ENCODE measurements around the gene NDUFB10. TPM values are rescaled to one million over a fixed set of nuclear protein-coding genes. Genes with fewer than 3 reads are reported as not detected.
A peak's percentile ranks its signal among the peaks of the same experiment; 100 is the strongest.

Gene NDUFB10
- total and polyA plus RNA-seq, 8 donors, result 28.6 to 285 (median 92.9) TPM

GRCh38 chr16:1964506-1965395, 5.4 kb downstream of the NDUFB10 start, which contains the start of gene RPS2:
Gene RPS2 (minus strand): TSS chr16:1964826. CDS start chr16:1964625, 201 bp downstream.
- TF ChIP-seq POLR2AphosphoS5 (IDR thresholded peaks at IDR 0.05) (peak; percentile 62 to 100 (median 98)), CTCF (IDR thresholded peaks at IDR 0.05) (no peak), EP300 (IDR thresholded peaks at IDR 0.05) (peak; percentile 54), POLR2A (IDR thresholded peaks at IDR 0.05) (peak in 2 of 4 donors; percentile 92 to 94)
- 0 to 1% (median 0%) methylated on average over 2 to 97 of the region's 97 CpGs for WGBS, 5 donors
- intact Hi-C loops (cut with DNase I; ENCODE audit: low total_unique reads), result no loop called here

GRCh38 chr16:1965396-1966001, 6.2 kb downstream of the NDUFB10 start:
- peak overlapping the region; percentile 75 to 90 (median 83) for H3K4me3 ChIP-seq
- H3K27ac ChIP-seq, result peak overlapping the region; percentile 94 to 98 (median 97)
- H3K9me3 ChIP-seq, result no peaks in the 10 kb centered on the region
- intact Hi-C loops (cut with DNase I; ENCODE audit: low total_unique reads), result no loop called here
- H3K27me3 ChIP-seq, result no peaks in the 10 kb centered on the region
- WGBS, 5 donors, result 14 to 18% (median 17%) methylated on average over 24 of the region's 24 CpGs
- TF ChIP-seq POLR2A (IDR thresholded peaks at IDR 0.05) (no peak), CTCF (IDR thresholded peaks at IDR 0.05) (no peak), POLR2AphosphoS5 (IDR thresholded peaks at IDR 0.05) (no peak), EP300 (IDR thresholded peaks at IDR 0.05) (no peak)
- DNase-seq, result no peak
- peaks cover 36 to 58% (median 41%) of the 10 kb centered on the region in 4 donors for H3K4me1 ChIP-seq
- peaks cover 23 to 31% (median 26%) of the 10 kb centered on the region in 4 donors for H3K36me3 ChIP-seq

More at GRCh38 chr16:1964506-1965395, 5.4 kb downstream of the NDUFB10 start, which contains the start of gene RPS2:
- H3K4me1 ChIP-seq, result peaks cover 43 to 60% (median 47%) of the 10 kb centered on the region in 4 donors
- H3K36me3 ChIP-seq, result peaks cover 23 to 31% (median 26%) of the 10 kb centered on the region in 4 donors
- H3K4me3 ChIP-seq, result peak within 1 kb of the TSS; percentile 75 to 90 (median 83)
- H3K9me3 ChIP-seq, result no peaks in the 10 kb centered on the region
- peak; percentile 99 to 100 for DNase-seq
- H3K27me3 ChIP-seq, result no peaks in the 10 kb centered on the region
- H3K27ac ChIP-seq, result peak within 1 kb of the TSS; percentile 94 to 98 (median 97)

GRCh38 chr16:1966460-1966859, 7.1 kb downstream of the NDUFB10 start, which contains the start of gene RNF151:
Gene RNF151 (plus strand): TSS chr16:1966856. CDS start chr16:1966882, 26 bp downstream.
- WGBS, 5 donors, result 91 to 99% (median 97%) methylated on average over 3 to 6 of the region's 6 CpGs
- Histone ChIP-seq H3K4me1 (peaks cover 38 to 58% (median 42%) of the 10 kb centered on the region in 4 donors), H3K27ac (peak within 1 kb of the TSS; percentile 94 to 98 (median 97)), H3K27me3 (no peaks in the 10 kb centered on the region), H3K4me3 (peak within 1 kb of the TSS; percentile 75 to 90 (median 83)), H3K9me3 (no peaks in the 10 kb centered on the region), H3K36me3 (peaks cover 18 to 27% (median 21%) of the 10 kb centered on the region in 4 donors)
- intact Hi-C loops (cut with DNase I; ENCODE audit: low total_unique reads), result no loop called here
- TF ChIP-seq CTCF (IDR thresholded peaks at IDR 0.05), result no peak
- no peak for TF ChIP-seq EP300 (IDR thresholded peaks at IDR 0.05)
- TF ChIP-seq POLR2AphosphoS5 (IDR thresholded peaks at IDR 0.05), result no peak
- no peak for TF ChIP-seq POLR2A (IDR thresholded peaks at IDR 0.05)
- DNase-seq, result no peak
